UCSD-AML1 (cell line): ENCODE results near the gene MYH7.
"Not testable (repeated sequence)": the region's sequence is repeated elsewhere in the genome, so short reads cannot be mapped to it uniquely, and the experiment has no call there.

Source experiments
- DNase-seq: peaks from one replicate; lab custom pipeline; 2025; ENCODE audit not compliant: unreplicated experiment; lab: John Stamatoyannopoulos, UW

MYH7 gene

GRCh38 chr14:23435543-23436326 lies at the start of gene MYH7:
Gene MYH7 (minus strand): TSS chr14:23435660. CDS start chr14:23433732, 1,928 bp downstream.
- no peak for DNase-seq

GRCh38 chr14:23483236-23483854 lies 47.9 kb upstream of the MYH7 start:
- DNase-seq = peak; percentile 33

- no peak for DNase-seq
Measured at GRCh38 chr14:23482823-23483148, 47.3 kb upstream of the MYH7 start.

- DNase-seq = no peak
Measured at GRCh38 chr14:23481979-23482822, 46.7 kb upstream of the MYH7 start.

GRCh38 chr14:23481362-23481970 lies 46.0 kb upstream of the MYH7 start:
- DNase-seq = no peak

GRCh38 chr14:23478109-23478759 lies 42.8 kb upstream of the MYH7 start:
- DNase-seq = peak; percentile 24

GRCh38 chr14:23470947-23471346 lies 35.5 kb upstream of the MYH7 start:
- DNase-seq = no peak

GRCh38 chr14:23469906-23470403 lies 34.5 kb upstream of the MYH7 start:
- DNase-seq = no peak

- DNase-seq = peak; percentile 83
Measured at GRCh38 chr14:23469127-23469905, 33.9 kb upstream of the MYH7 start, which contains the start of gene NGDN. Gene NGDN (plus strand): TSS chr14:23469703. CDS start chr14:23469716, 13 bp downstream.

- DNase-seq = no peak
Measured at GRCh38 chr14:23468704-23469126, 33.3 kb upstream of the MYH7 start.

GRCh38 chr14:23465261-23465660 lies 29.8 kb upstream of the MYH7 start:
- DNase-seq = no peak

GRCh38 chr14:23464700-23465099 lies 29.2 kb upstream of the MYH7 start:
- no peak for DNase-seq

GRCh38 chr14:23460960-23461359 lies 25.5 kb upstream of the MYH7 start:
- no peak for DNase-seq

GRCh38 chr14:23457587-23458445 lies 22.4 kb upstream of the MYH7 start:
- no peak for DNase-seq

GRCh38 chr14:23456883-23457586 lies 21.6 kb upstream of the MYH7 start:
- DNase-seq = not testable (repeated sequence)

GRCh38 chr14:23454445-23454856 lies 19.0 kb upstream of the MYH7 start:
- DNase-seq = no peak

GRCh38 chr14:23452237-23452636 lies 16.8 kb upstream of the MYH7 start:
- no peak for DNase-seq

GRCh38 chr14:23450379-23450778 lies 14.9 kb upstream of the MYH7 start:
- DNase-seq = no peak
